Activated gamma-delta T cell treated with Interleukin-2 at 50 U/mL for 16 hours (primary cell): ENCODE results near the gene ICE2.
"Not testable (repeated sequence)": the region's sequence is repeated elsewhere in the genome, so short reads cannot be mapped to it uniquely, and the experiment has no call there.

Experiments used
- DNase-seq: peaks from one replicate; pipeline ENCODE4 v3.0.0-alpha.2; 2020

ICE2 gene

DNA sequence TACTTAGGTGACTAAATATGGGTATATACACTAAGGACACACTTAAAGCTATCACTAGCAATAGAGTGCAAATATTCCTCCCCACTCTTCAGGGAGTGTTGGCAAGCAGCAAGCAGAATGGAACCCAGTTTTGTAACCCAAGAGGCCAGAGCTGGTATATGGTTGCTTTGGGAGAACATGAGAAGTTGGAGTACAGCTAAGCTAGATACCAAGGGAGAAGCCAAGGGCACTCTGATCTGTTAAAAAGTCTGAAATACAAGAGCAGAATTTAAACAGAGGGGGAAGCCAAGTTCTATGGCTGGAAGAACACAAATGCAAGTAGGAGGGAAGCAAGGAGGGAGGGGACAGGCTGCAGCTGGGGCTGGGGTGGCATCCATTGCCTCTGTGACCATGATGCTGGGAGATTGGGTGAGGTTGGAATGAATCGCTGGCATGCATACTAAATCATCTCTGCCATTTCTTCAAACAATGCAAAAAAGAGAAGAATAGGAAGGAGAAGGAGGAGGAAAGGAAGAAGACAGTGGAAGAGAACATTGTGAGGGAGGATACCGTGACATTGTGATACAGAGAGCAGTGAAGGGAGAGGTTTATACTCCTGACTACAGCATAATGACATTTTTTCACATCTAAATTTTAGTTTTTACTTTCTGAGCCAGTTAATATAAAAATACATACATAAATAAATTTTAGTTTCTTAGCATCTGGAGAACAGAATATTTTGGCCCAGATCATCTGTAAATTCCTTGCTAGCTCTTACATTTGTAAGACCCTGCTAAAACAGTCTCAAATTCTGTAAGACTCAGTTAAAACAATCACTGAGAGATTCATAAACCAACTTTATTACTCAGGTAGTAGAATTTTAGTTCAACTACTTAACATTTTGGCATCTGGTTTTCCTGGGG is 72.2 kb downstream of the ICE2 start:
- no peak for DNase-seq

DNA sequence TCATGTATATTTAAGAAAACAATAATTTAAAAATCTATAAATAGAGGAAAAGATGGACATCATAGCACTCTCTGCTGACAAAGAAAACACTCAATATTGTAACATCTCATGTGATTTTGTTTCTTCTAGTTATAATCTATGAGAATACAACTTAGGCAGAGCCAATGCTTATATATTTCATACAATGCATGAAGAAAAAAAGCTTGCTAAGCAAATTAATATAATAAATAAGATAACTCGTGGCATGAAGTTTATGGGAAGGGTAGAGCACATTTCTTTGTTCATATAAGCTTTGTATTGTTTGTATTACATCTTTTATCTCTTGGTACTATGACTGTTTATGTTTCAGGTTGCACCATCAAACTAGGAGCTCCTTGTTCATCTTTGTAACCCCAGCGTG is 73.5 kb downstream of the ICE2 start:
- no peak for DNase-seq

DNA sequence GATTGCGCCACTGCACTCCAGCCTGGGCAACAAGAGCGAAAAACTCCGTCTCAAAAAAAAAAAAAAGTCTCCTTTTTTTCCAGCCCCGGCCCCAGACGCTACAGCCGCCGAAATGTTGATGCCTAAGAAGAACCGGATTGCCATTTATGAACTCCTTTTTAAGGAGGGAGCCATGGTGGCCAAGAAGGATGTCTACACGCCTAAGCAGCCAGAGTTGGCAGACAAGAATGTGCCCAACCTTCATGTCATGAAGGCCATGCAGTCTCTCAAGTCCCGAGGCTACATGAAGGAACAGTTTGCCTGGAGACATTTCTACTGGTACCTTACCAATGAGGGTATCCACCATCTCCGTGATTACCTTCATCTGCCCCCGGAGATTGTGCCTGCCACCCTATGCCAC is 74.6 kb downstream of the ICE2 start:
- DNase-seq: not testable (repeated sequence)

DNA sequence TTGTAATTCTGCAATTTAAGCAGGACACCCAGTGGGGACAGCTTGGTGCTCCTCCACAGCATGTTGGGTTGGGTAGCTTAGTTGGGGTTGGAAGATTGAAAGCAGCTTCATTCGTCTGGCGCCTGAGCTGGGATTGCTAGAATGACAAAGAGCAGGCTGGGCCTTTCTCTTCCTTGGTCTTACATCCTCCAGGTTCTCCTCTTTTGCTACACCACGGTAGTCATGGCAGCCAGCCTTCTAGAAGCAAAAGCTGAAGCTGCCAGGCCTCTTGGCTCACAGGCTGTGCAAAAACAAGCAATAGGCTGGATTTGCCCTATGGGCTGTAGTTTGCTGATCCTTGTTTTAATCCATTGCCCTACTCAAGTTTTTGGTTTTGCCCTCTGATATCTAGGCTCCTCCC is 78.0 kb downstream of the ICE2 start:
- DNase-seq: no peak

DNA sequence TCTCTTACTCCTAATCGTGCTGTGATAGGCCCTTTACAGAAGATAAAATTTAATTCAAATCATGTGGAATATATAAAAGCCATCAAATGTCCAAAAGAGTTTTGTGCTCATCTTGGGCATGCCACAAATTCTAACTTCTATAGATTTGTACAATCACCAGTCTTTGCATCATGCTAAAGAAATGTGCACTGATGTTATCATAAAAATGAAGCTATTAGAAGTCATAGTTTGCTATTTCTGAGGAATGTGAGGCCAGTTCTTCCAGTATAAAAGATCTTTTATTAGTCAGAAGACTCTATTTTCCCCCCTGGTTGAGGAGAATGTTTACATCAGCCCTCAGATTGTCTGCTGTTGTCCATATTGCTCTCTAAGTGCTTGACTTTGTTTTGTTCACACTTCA is 79.0 kb downstream of the ICE2 start:
- no peak for DNase-seq

DNA sequence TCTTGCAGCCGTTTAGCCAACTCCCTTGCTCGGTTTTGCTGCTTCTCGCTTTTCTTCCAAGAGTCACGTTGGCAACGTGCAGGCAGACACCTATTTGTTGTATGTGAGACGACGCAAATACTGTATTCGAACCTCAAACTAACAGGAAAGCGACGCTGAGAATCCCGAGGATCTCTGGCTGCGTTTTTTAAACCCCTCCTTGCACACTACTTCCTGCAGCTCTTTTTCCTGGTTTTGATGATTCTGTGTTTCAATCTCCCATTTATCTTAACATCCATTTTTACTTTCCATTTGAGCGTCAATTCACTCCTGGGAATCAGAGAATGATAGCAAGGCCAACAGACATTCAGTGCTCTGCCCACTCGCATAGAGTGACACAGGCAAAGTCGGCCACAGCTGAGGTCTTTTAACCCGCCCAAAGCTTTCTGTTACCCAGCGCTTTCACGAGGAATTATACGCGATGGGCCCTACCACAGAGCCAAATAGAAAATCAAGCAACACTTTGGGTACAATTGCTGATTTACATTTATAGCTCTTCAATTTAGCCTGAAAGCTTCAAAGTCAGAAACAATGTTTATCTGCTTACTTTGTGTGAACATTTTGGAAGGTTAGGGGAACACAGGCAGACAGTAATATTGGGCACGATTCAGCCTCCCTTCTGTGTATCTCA is 79.6 kb downstream of the ICE2 start:
- no peak for DNase-seq

DNA sequence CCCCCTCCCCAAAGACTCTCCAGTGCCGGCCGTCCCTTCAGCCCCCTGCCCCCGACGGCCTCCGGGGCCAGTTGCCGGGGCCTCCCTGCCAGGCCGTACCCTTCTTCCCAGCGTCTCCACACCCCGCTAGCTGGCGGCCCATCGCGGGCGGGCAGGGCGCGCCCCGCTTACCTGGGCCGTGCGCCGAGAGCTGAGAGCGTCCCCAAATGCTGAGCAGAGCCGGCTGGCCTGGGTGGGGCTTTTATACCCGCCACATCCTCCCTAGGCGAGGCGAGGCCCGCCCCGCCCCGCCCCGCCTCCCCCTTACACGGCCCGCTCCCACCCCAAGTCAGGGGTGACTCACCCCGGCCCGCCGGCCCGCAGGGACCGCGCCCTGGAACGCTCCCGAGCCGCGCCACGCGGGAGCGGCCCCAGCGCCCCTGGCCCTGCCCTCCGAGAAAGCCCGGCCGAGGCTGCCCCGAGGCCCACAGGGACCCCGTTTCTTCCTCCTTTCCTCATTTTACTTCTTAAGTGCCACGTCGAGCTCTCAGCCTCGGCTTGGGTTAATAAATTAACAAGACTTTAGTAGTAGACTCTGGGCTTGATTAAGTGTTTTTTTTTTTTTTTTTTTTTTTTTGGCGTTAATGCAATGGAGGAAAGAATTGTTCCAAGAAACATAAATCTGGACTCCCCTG is 81.0 kb downstream of the ICE2 start, which contains the start of gene ANXA2:
Gene ANXA2 (minus strand): TSS at position 215 of the 674 bp plus-strand sequence. CDS start 11,911 bp downstream, outside the sequence.
- peak; percentile 84 for DNase-seq

DNA sequence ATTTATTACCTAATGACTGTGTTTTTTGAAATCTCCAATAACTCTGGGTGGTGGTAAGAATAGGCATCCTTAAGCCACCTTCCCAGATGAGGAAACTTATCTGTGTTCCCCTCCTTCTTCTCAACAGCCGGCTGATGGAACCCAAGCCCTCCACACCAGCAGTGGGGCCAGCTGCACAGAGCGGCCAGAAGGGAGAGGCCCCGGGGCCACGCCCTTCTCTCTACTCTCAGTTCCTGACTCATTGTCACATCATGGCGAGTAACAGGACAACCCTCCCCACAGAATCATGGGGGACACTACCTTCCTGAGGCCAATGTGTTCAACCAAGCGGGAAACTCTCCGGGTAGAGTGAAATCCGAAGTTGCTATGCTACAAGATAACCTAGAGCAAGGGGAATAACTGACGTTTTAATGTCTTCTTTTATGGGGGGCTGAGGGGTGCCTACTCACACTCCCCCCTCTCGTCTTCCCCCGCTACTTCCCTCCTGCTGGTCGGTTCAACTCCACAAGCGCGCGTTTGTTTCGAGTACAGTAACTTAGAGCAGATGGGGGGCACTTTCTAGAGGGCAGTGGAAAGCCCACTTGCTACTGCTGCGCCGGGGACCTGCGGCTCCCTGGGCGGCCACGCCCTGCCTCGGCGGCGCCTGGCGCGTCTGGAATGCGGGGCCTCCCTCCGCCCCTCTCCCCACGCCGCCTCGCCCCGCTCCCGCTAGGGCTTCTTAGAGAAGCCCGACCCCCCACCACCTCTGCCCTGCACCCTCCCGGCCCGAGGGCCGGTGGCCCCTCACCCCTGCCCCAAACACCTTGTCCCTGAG is 81.8 kb downstream of the ICE2 start:
- peak; percentile 31 for DNase-seq

DNA sequence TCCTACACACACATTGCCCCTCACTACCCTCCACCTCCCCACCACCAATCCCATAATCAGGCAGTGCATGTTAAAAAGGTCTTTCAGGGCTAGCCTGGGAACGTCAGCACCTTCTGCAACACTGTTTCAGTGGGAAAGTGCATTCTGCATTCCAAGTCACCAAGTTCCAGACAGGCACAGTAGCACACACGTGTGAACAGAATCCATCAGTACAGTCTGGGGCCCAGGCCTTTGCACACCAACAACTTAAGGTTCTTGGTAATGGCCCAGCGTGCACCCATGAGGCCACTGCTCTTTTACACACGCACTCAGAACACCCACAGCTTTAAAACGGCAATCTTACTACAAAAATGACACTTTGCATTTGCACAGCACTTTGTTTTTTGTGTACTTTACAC is 82.4 kb downstream of the ICE2 start:
- DNase-seq: no peak

DNA sequence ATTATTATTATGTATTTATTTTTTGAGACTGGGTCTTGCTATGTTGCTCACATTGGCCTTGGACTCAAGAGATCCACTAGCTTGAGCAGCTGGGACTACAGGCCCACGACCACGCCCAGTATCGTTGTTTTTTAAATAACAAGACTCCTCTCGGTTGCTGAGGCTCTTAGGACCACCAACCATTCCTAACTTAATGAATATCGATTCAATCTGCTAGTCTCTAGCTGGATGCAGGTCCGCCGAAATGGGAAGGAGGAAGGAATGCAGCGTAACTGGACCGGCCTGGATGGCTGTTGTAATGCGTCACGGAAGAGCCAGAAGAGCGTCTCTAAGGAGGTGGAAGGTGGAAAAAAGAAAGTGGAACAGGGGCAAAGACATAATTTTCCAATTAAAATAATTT is 82.8 kb downstream of the ICE2 start:
- no peak for DNase-seq

DNA sequence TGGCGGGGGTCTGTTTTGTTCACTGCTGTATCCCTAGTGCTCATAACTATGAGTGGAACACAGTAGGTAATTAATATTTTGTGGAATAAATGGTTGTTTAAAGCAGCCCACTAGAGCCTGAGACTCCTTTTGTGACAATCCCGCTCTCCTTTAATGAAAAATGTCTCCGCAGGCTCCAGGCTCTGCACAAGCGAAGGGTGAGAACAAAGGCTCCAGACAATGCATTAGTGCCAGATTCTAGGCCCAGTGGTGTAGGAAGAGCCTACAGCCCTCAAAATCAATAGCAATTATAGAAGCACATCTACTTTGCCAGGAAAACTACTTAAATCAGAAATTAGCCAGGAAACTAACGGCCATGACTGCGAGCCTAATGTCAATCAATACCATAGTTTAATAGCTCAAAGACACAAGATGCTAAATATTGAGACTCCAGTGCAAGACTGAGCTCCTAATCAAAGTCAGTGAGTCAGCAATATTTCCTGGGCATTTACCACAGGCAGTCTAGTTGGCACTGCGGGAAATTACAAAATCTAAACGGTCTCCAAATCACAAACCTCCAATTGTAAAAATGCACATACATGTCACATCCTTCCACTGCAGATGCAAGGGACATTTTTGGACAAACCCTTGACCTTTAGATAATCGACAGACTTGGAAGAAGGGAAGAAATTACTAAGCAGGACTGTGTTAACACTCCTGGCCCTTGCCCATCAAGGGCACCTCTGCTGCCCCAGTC is 83.5 kb downstream of the ICE2 start:
- no peak for DNase-seq

DNA sequence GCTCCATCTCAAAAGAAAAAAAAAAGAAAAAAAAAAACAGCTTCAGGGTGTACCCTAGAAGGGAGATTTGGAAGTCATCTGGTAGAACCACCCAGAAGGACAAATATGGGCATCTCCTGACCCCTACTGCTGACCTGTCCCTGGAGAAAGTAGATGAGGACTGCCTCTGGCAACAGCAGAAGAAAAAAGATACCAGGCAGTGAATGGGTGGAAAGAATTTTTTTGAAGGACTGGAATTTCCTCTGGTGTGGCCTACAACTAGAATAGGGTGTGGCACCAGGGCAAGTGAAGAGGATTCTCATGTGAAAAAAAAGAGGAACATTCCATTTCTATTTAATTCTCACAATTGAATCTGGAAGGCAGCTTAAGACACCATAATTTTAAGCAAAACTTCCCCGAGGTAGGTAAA is 84.2 kb downstream of the ICE2 start:
- DNase-seq: no peak

DNA sequence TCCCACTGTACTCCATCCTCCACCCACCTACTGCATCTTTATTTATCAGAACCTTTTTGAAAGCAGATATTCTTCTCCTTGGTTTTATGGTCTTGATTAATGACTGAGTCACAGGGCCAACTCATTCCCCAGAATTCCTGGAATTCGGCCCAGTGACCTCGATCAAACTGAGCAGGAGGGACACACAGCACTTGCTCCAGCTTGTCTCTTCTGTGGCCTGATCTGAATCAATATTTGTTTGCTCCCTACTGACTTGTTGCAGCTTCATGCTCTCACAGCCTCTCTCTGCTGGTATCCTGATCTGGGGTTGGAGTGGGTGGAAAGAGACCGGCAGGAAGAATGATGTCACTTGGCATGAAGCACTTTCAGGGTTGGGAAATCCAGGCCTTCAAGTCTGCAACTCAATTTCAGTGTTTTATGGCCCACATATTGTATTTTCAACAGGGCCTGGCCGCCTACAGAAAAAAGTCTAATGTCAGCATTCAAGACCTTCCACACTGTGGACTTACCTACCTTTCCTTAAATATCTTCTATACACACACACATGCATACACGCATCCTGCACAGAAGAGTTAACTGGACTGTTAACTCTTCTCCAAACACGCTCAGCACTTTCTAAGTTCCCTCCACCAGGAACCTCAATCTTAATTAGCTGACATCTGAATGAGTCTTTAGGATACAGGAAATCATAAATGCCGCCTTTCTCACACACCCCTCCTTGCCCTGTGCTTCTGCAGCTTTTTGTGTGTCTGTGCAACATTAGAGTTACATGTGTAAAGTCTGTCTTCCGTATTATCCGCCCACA is 85.8 kb downstream of the ICE2 start:
- DNase-seq: no peak

DNA sequence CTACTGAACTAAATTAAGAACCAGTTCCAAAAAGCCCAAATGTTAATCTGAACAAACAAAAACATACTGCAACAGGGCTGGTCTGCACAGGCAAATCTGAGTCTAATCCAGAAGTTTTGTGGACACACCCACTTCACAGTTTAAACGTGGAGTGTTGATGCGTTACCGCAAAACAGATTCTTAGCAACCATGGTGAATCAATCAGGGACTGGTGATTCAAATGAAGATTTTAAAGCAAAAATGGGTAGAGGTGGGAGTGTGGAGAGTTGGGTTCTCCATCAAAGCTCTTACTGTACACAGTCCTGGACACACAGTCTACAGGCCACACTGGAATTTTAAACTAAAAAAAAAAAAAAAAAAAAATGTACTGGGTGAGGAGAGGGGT is 86.3 kb downstream of the ICE2 start:
- DNase-seq: no peak

DNA sequence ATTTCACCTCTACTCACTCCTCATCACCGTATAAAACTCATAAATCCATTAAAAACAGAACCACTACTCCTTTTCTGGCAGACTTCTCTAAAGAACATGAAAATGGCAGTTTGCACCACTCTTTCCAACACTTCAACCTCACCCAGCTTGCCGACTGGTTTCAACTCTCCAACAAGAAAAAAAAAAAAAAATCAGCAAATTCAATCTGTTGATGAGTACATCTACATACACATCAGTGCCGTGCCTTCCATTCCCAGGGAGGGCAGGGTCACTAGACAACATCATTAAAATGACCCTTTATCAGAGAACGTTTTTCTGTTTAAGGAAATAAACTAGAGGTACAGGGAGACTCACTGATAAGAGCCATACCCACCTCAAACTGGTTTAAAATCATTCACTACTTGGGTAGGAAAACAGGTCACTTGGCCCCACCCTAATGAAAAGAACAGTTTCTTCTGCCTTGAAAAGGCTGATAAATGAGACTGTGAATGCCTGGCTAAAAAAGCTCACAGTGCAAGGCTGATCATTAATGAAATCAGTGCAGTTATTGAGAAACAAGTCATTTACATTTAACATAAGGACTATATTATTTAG is 87.1 kb downstream of the ICE2 start:
- DNase-seq: no peak

DNA sequence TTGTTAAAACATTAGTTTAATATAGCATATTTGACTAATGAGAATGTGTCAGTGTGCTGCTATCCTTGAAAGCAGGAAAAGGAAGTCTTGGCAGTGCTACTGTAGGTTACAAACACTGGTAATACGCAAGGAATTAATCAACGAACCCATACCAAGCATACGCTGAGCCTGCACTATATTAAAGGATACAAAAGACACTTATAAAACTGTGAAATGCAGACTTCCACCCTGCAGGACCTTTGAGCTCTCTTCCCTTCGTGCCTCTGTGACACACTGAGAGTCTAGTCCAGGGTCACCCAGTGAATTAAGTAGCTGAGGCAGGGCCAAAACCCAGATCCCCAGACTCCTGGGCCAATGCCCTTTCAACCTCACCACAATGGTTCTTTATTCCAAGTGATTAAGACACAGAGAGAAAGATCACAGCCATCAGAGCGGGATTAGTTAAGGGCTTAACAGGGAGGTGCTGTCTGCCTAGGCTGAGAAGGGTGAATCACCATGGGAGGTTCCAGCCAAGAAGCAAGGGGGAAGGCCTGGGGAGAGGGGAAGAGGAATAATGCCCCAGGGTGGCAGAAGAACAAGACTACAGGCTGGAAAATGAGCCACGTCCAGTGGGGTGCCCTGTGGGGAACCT is 88.0 kb downstream of the ICE2 start:
- no peak for DNase-seq

DNA sequence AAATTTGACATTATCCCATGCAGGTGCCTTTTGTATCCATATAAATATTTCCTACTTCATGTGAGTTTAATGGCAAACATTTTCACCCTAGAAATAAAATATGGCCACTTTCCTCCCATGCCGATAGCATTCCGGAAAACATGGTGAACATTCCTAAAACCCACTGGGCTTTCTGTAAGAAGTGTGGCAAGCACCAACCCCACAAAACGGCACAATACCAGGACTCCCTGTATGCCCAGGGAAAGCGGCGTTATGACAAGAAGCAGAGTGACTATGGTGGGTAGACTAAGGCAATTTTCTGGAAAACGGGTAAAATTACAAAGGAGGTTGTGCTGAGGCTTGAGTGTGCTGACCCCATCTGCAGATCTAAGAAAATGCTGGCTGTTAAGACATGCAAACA is 88.7 kb downstream of the ICE2 start:
- DNase-seq: no peak

DNA sequence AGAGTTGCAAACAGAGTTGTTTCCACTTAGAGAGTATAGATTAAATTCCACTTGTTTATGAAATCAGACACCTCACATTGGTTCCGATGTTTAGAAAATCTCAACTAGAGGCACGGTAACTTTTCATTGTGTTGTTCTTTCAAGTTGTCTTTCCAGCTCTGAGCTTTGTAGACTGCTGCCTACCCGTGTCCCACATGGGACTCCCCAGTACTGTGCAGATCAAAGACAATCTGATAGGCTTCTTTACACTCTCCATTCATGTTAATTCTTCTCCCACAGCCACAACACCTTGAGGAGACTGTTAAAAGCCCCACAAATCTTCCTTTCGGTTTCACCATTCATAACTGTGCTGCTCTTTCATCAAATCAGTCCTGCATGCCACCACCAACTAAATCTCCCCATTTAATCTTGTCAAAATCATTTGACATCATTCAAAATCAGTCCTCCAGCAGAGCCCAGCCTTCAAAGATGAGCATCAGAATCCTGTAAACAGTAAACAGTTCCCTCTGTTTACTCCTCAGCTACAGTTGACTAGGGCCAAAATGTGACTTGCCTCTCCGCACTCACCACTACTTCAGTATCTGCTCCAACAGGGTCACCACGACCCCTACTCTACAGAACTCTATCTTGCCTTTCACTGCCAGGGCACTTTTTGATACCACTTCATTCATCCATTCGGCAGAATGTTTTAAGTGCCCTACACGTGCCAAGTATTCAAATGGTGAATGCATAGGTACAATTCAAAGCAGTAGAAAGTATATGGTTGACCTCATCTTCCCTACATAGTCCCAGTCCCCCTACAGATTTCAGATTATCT is 89.5 kb downstream of the ICE2 start:
- peak; percentile 6 for DNase-seq

DNA sequence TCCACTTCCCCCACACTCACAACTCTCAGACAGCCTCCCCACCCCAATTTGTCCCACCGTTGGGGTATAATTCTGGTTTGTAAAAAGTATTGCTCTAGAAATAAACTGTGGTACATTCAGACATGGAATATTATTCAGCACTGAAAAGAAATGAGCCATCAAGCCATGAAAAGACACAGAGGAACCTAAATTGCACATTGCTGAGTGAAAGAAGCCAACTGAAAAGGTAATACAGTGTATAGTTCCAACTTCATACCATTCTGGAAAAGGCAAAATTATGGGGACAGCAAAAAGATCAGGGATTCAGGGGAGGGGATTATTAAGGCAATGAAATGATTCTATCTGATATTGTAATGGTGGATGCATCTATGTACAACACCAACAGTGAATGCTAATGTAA is 91.6 kb downstream of the ICE2 start:
- no peak for DNase-seq
